Testis (tissue), 3 donors: ENCODE data around the gene USP2. TPM values are rescaled to one million over a fixed set of nuclear protein-coding genes. Genes with fewer than 3 reads are reported as not detected.

Experiments used
- DNase-seq: peaks from one replicate; pipeline ENCODE4 v3.0.0-alpha.2; 2019
- H3K27ac ChIP-seq, 2 donors: fragments of 200-600 bp; sonication (generic); one replicate each; pipeline ENCODE4 v1.5.1; 2019
- H3K27me3 ChIP-seq: fragments of 200-600 bp; sonication (generic); one replicate; pipeline ENCODE4 v1.5.1; 2019
- H3K36me3 ChIP-seq: fragments of 200-600 bp; sonication (generic); one replicate; pipeline ENCODE4 v1.5.1; 2017; ENCODE audit warnings: low read depth; ENCODE audit errors: missing control alignments
- H3K4me1 ChIP-seq: fragments of 200-600 bp; sonication (generic); one replicate; pipeline ENCODE4 v1.5.1; 2019
- H3K4me3 ChIP-seq, 2 donors: fragments of 200-600 bp; sonication (generic); one replicate each; pipeline ENCODE4 v1.5.1; 2017 to 2019
- H3K9me3 ChIP-seq: fragments of 200-600 bp; sonication (generic); one replicate; pipeline ENCODE4 v1.5.1; 2017
- CTCF ChIP-seq, 3 experiments: fragments of 450-650 bp in 2 of 3; fragments of 200-600 bp in 1 of 3; sonication (generic) in 1 of 3; IDR thresholded peaks; one replicate each; pipeline ENCODE4 v1.5.1; 2016 to 2019; ENCODE audit warnings: antibody characterized with exemption in 3 of 3, mild to moderate bottlenecking in 2 of 3, moderate library complexity in 1 of 3
- POLR2A ChIP-seq: fragments of 450-650 bp; IDR thresholded peaks from one replicate; pipeline ENCODE4 v1.6.1; 2017; ENCODE audit warnings: antibody characterized with exemption, mild to moderate bottlenecking, moderate library complexity
- WGBS, 2 donors: methylation state at CpG; one replicate each; pipeline ENCODE4 v1.1.5; 2018; 5-methylcytosine and 5-hydroxymethylcytosine counted together
- intact Hi-C: fragments of 100-400 bp; cut with DNase I; formaldehyde crosslinking; loops from one replicate; pipeline ENCODE4 v1.15.1; 2023; ENCODE audit warnings: low total_unique reads
- polyA plus RNA-seq: library from polyadenylated mRNA; stranded (reverse); fragments of 350-450 nt; fragmentation: Illumina TruSeq; extraction: RNeasy Lipid Tissue Mini Kit (QIAGEN cat#74804); gene quantifications from one replicate; pipeline ENCODE4 v1.2.3, GENCODE V29; 2014; ENCODE audit warnings: low read depth, low replicate concordance; ENCODE audit not compliant: insufficient read depth
- total RNA-seq, 2 donors: library from RNA; depleted of rRNA; stranded (reverse); fragments of >200 nt; gene quantifications; one replicate each; pipeline ENCODE4 v1.2.3, GENCODE V29; 2016

Gene USP2
- total and polyA plus RNA-seq, 3 donors from 2014 or later, result 41.2 to 168 (median 100) TPM

- Histone ChIP-seq H3K27me3 (no peaks in the 10 kb centered on the region), H3K4me1 (peaks cover 15% of the 10 kb centered on the region), H3K36me3 (no peaks in the 10 kb centered on the region), H3K4me3 (no peak overlapping the region), H3K9me3 (no peaks in the 10 kb centered on the region), H3K27ac (no peak overlapping the region)
- intact Hi-C loops, result loop anchor here (10.0 kb wide), 1 partner anchor 124 kb away; no protein-coding TSS in a partner anchor
- DNase-seq, result no peak
- no peak for TF ChIP-seq CTCF (IDR thresholded peaks at IDR 0.05)
- TF ChIP-seq POLR2A, result no peak
- 70 to 71% methylated on average over 2 of the region's 2 CpGs for WGBS, 2 donors
Observed at GRCh38 chr11:119351232-119351631, 30.3 kb downstream of the USP2 start.

- H3K4me3 ChIP-seq, result no peak overlapping the region
- DNase-seq, result no peak
- intact Hi-C loops, result loop anchor here (10.0 kb wide), 1 partner anchor 124 kb away; no protein-coding TSS in a partner anchor
- H3K4me1 ChIP-seq, result peaks cover 15% of the 10 kb centered on the region
- H3K9me3 ChIP-seq, result no peaks in the 10 kb centered on the region
- no peak for TF ChIP-seq POLR2A
- TF ChIP-seq CTCF (IDR thresholded peaks at IDR 0.05), result no peak
- H3K27me3 ChIP-seq, result no peaks in the 10 kb centered on the region
- no peaks in the 10 kb centered on the region for H3K36me3 ChIP-seq
- 83 to 86% methylated on average over 6 of the region's 6 CpGs for WGBS, 2 donors
- H3K27ac ChIP-seq, result no peak overlapping the region
Observed at GRCh38 chr11:119350302-119350701, 31.2 kb downstream of the USP2 start.

DNA sequence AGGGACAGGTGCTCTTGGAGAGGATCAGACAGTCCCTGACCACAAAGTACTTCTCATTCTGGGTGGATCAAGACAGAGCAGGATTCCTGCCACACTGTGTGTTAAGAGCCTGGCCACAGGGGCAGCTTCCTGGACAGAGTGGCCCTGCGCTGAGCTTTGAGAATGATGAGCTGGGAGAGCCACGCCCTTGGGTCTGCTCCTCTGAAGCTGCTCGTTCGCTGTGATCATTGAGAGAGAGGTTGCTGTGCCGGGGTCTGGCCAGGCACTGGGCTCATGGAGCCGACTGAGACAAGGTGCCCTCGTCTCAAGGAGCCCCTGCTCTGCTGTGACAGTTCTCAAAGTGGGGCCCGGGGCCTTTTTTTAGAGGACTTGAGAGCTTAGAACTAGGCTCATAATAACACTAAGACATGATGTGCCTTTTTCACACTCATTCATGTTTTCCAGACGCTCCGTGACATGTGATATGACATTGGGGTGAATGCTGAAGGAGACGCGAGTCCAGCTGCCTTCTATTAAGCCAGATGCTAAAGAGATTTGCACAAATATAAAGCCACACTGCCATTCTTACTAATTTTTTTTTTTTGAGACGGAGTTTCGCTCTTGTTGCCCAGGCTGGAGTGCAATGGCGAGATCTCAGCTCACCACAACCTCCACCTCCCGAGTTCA is 33.4 kb downstream of the USP2 start:
- Histone ChIP-seq H3K9me3 (no peaks in the 10 kb centered on the region), H3K4me1 (peaks cover 11% of the 10 kb centered on the region), H3K36me3 (no peaks in the 10 kb centered on the region), H3K27ac (no peak overlapping the region), H3K4me3 (no peak overlapping the region), H3K27me3 (no peaks in the 10 kb centered on the region)
- no peak for TF ChIP-seq POLR2A
- no peak for TF ChIP-seq CTCF (IDR thresholded peaks at IDR 0.05)
- intact Hi-C loops, result no loop called here
- no peak for DNase-seq
- 85 to 87% methylated on average over 15 to 16 of the region's 16 CpGs for WGBS, 2 donors

DNA sequence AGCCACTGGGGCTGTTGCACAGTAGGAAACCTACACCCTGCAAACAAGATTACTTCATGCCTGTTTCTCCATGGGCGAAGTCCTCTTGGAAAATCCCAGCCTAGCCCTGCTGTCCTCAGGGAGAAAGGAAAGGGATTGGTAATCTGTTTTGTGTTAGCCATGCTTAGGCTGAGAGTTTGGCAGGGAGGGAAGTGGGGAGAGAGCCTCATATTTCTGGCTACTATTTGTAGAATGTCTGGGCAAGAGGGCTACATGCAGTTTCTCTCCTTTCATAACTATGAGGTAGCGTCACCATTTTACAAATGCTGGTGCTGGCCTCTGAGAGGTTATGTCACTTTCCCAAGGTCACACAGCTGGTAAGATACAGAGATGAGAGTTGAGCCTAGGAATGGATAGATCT is 34.2 kb downstream of the USP2 start:
- H3K27ac ChIP-seq, result no peak overlapping the region
- H3K9me3 ChIP-seq, result no peaks in the 10 kb centered on the region
- no peak for DNase-seq
- H3K4me3 ChIP-seq, result no peak overlapping the region
- TF ChIP-seq POLR2A, result no peak
- 71 to 79% methylated on average over 2 of the region's 2 CpGs for WGBS, 2 donors
- peaks cover 3% of the 10 kb centered on the region for H3K4me1 ChIP-seq
- intact Hi-C loops, result no loop called here
- H3K36me3 ChIP-seq, result no peaks in the 10 kb centered on the region
- no peaks in the 10 kb centered on the region for H3K27me3 ChIP-seq

- H3K27me3 ChIP-seq, result no peaks in the 10 kb centered on the region
- H3K36me3 ChIP-seq, result no peaks in the 10 kb centered on the region
- H3K4me1 ChIP-seq, result no peaks in the 10 kb centered on the region
- intact Hi-C loops, result no loop called here
- DNase-seq, result no peak
- TF ChIP-seq CTCF (IDR thresholded peaks at IDR 0.05) (no peak), POLR2A (no peak)
- no peaks in the 10 kb centered on the region for H3K9me3 ChIP-seq
- no peak within 1 kb of the TSS for H3K27ac ChIP-seq
- H3K4me3 ChIP-seq, result no peak within 1 kb of the TSS
- 58 to 62% methylated on average over 6 of the region's 6 CpGs for WGBS, 2 donors
Observed at GRCh38 chr11:119346605-119347004, 34.9 kb downstream of the USP2 start, which contains the start of gene MFRP. MFRP (minus strand) TSS chr11:119346705; CDS start chr11:119346513, 192 bp downstream.
